ENCODE results near the gene TMEM33.

- no peak for TF ChIP-seq POLR2A (IDR thresholded peaks at IDR 0.05; ENCODE audit: low read length)
- TF ChIP-seq CTCF (IDR thresholded peaks at IDR 0.05) = no peak
- no peak for TF ChIP-seq MAX (IDR thresholded peaks at IDR 0.05)
Observed at GRCh38 chr4:41964401-41964800, 29.2 kb downstream of the TMEM33 start.
